Activated CD8-positive, alpha-beta memory T cell treated with anti-CD3 and anti-CD28 coated beads, Interleukin-2, amount 50 U/mL, for 1 hour (primary cell): ENCODE data around the gene ZNF547.
"Not testable (repeated sequence)": the region's sequence is repeated elsewhere in the genome, so short reads cannot be mapped to it uniquely, and the experiment has no call there.

Experiments used
- DNase-seq: peaks from one replicate; pipeline ENCODE4 v3.0.0-alpha.2; 2020; ENCODE audit errors: extremely low read depth

The ZNF547 gene

GRCh38 chr19:57374179-57374578 lies 10.8 kb downstream of the ZNF547 start:
- no peak for DNase-seq

- DNase-seq, result not testable (repeated sequence)
Measured at GRCh38 chr19:57374647-57375046, 11.3 kb downstream of the ZNF547 start.

GRCh38 chr19:57376151-57376550 lies 12.8 kb downstream of the ZNF547 start:
- DNase-seq, result no peak

GRCh38 chr19:57377498-57378146 lies 14.3 kb downstream of the ZNF547 start:
- DNase-seq, result no peak

- DNase-seq, result no peak
Measured at GRCh38 chr19:57380923-57381322, 17.6 kb downstream of the ZNF547 start.

- no peak for DNase-seq
Measured at GRCh38 chr19:57382806-57383488, 19.6 kb downstream of the ZNF547 start.

- no peak for DNase-seq
Measured at GRCh38 chr19:57389194-57389729, 25.9 kb downstream of the ZNF547 start.

GRCh38 chr19:57389730-57390598 lies 26.6 kb downstream of the ZNF547 start, which contains the start of gene ZNF548:
TSS of gene ZNF548 (plus strand) at chr19:57389854. CDS start at chr19:57390100, 246 bp downstream.
- DNase-seq, result peak; percentile 97

GRCh38 chr19:57395710-57396109 lies 32.4 kb downstream of the ZNF547 start:
- DNase-seq, result no peak

GRCh38 chr19:57398868-57399267 lies 35.5 kb downstream of the ZNF547 start:
- no peak for DNase-seq

- no peak for DNase-seq
Measured at GRCh38 chr19:57403737-57404563, 40.6 kb downstream of the ZNF547 start.

- DNase-seq, result peak; percentile 50
Measured at GRCh38 chr19:57406516-57407123, 43.3 kb downstream of the ZNF547 start.

GRCh38 chr19:57410877-57411671 lies 47.7 kb downstream of the ZNF547 start, which contains the start of gene ZNF17:
TSS of gene ZNF17 (plus strand) at chr19:57411161. CDS start at chr19:57413616, 2,455 bp downstream.
- peak; percentile 83 for DNase-seq

GRCh38 chr19:57419439-57419838 lies 56.1 kb downstream of the ZNF547 start:
- DNase-seq, result no peak

GRCh38 chr19:57421037-57421436 lies 57.7 kb downstream of the ZNF547 start:
- no peak for DNase-seq
